Subcutaneous abdominal adipose tissue (tissue), 5 donors: ENCODE data around the gene PAXX.

Source experiments
- H3K27ac ChIP-seq: one replicate; pipeline ENCODE4 v1.7.0; 2013; ENCODE audit warnings: low read depth, mild to moderate bottlenecking, inconsistent platforms, low read length, moderate library complexity
- H3K27me3 ChIP-seq, 5 donors: one replicate each; pipeline ENCODE4 v1.7.0; 2013; ENCODE audit warnings: low read length in 5 of 5, inconsistent platforms in 1 of 5; ENCODE audit not compliant: control insufficient read depth in 5 of 5, insufficient read depth in 4 of 5
- H3K36me3 ChIP-seq, 5 donors: one replicate each; pipeline ENCODE4 v1.7.0; 2013; ENCODE audit warnings: low read length in 5 of 5; ENCODE audit not compliant: control insufficient read depth in 5 of 5, insufficient read depth in 5 of 5
- H3K4me1 ChIP-seq, 5 donors: one replicate each; pipeline ENCODE4 v1.7.0; 2013; ENCODE audit warnings: low read length in 5 of 5, mild to moderate bottlenecking in 3 of 5, moderate library complexity in 1 of 5; ENCODE audit not compliant: control insufficient read depth in 5 of 5, insufficient read depth in 5 of 5
- H3K4me3 ChIP-seq, 5 donors: one replicate each; pipeline ENCODE4 v1.7.0; 2013; ENCODE audit warnings: low read length in 5 of 5, low read depth in 1 of 5
- H3K9ac ChIP-seq, 5 donors: one replicate each; pipeline ENCODE4 v1.7.0; 2013; ENCODE audit warnings: low read length in 5 of 5, mild to moderate bottlenecking in 4 of 5, moderate library complexity in 3 of 5
- H3K9me3 ChIP-seq, 5 donors: one replicate each; pipeline ENCODE4 v1.7.0; 2013; ENCODE audit warnings: low read length in 5 of 5; ENCODE audit not compliant: control insufficient read depth in 5 of 5
- donor health status: healthy.
- donor health status: healthy.
- donor health status: healthy.
- donor health status: healthy.
- donor health status: healthy.

Gene PAXX

GRCh38 chr9:136953771-136954269 is 38.4 kb upstream of the PAXX start:
- peaks cover 0 to 17% (median 11%) of the 10 kb centered on the region in 5 donors for H3K4me1 ChIP-seq
- no peaks in the 10 kb centered on the region for H3K36me3 ChIP-seq
- H3K27me3 ChIP-seq, result peaks cover 0 to 4% (median 0%) of the 10 kb centered on the region in 5 donors
- H3K27ac ChIP-seq, result no peak overlapping the region
- peaks cover 0 to 4% (median 0%) of the 10 kb centered on the region in 5 donors for H3K9me3 ChIP-seq
- no peak overlapping the region for H3K9ac ChIP-seq
- no peak overlapping the region for H3K4me3 ChIP-seq

- peaks cover 0 to 4% (median 0%) of the 10 kb centered on the region in 5 donors for H3K9me3 ChIP-seq
- no peak overlapping the region for H3K4me3 ChIP-seq
- peaks cover 0 to 13% (median 10%) of the 10 kb centered on the region in 5 donors for H3K4me1 ChIP-seq
- H3K27ac ChIP-seq, result no peak overlapping the region
- no peak overlapping the region for H3K9ac ChIP-seq
- peaks cover 0 to 4% (median 0%) of the 10 kb centered on the region in 5 donors for H3K27me3 ChIP-seq
- no peaks in the 10 kb centered on the region for H3K36me3 ChIP-seq
Measured at GRCh38 chr9:136954270-136955083, 37.7 kb upstream of the PAXX start.

GRCh38 chr9:136955202-136955942 is 36.9 kb upstream of the PAXX start:
- H3K4me3 ChIP-seq, result no peak overlapping the region
- H3K36me3 ChIP-seq, result no peaks in the 10 kb centered on the region
- peaks cover 0 to 4% (median 0%) of the 10 kb centered on the region in 5 donors for H3K27me3 ChIP-seq
- H3K27ac ChIP-seq, result no peak overlapping the region
- H3K9ac ChIP-seq, result no peak overlapping the region
- H3K4me1 ChIP-seq, result peaks cover 0 to 4% (median 3%) of the 10 kb centered on the region in 5 donors
- H3K9me3 ChIP-seq, result peaks cover 0 to 4% (median 0%) of the 10 kb centered on the region in 5 donors

GRCh38 chr9:136955943-136956335 is 36.3 kb upstream of the PAXX start:
- Histone ChIP-seq H3K4me3 (no peak overlapping the region), H3K27ac (no peak overlapping the region), H3K4me1 (peaks cover 0 to 2% (median 1%) of the 10 kb centered on the region in 5 donors), H3K9ac (no peak overlapping the region), H3K27me3 (peaks cover 0 to 4% (median 0%) of the 10 kb centered on the region in 5 donors), H3K36me3 (no peaks in the 10 kb centered on the region), H3K9me3 (peaks cover 0 to 4% (median 0%) of the 10 kb centered on the region in 5 donors)

- H3K27me3 ChIP-seq, result peaks cover 0 to 4% (median 0%) of the 10 kb centered on the region in 5 donors
- no peak overlapping the region for H3K9ac ChIP-seq
- peaks cover 2 to 9% (median 7%) of the 10 kb centered on the region in 5 donors for H3K4me1 ChIP-seq
- no peak overlapping the region for H3K4me3 ChIP-seq
- no peaks in the 10 kb centered on the region for H3K36me3 ChIP-seq
- H3K9me3 ChIP-seq, result peaks cover 0 to 4% (median 0%) of the 10 kb centered on the region in 5 donors
- no peak overlapping the region for H3K27ac ChIP-seq
Measured at GRCh38 chr9:136956604-136957003, 35.6 kb upstream of the PAXX start.

- Histone ChIP-seq H3K27me3 (peaks cover 0 to 4% (median 0%) of the 10 kb centered on the region in 5 donors), H3K9me3 (peaks cover 0 to 4% (median 0%) of the 10 kb centered on the region in 5 donors), H3K9ac (no peak overlapping the region), H3K4me1 (peaks cover 2 to 14% (median 9%) of the 10 kb centered on the region in 5 donors), H3K4me3 (no peak overlapping the region), H3K27ac (no peak overlapping the region), H3K36me3 (no peaks in the 10 kb centered on the region)
Measured at GRCh38 chr9:136957461-136957860, 34.8 kb upstream of the PAXX start.

GRCh38 chr9:136957901-136958300 is 34.3 kb upstream of the PAXX start:
- Histone ChIP-seq H3K9me3 (peaks cover 0 to 4% (median 0%) of the 10 kb centered on the region in 5 donors), H3K27ac (no peak overlapping the region), H3K36me3 (no peaks in the 10 kb centered on the region), H3K9ac (no peak overlapping the region), H3K4me1 (peaks cover 2 to 15% (median 9%) of the 10 kb centered on the region in 5 donors), H3K27me3 (peaks cover 0 to 4% (median 0%) of the 10 kb centered on the region in 5 donors), H3K4me3 (no peak overlapping the region)

GRCh38 chr9:136958473-136958872 is 33.7 kb upstream of the PAXX start:
- Histone ChIP-seq H3K36me3 (no peaks in the 10 kb centered on the region), H3K4me3 (no peak overlapping the region), H3K27me3 (peaks cover 0 to 4% (median 0%) of the 10 kb centered on the region in 5 donors), H3K4me1 (peaks cover 2 to 19% (median 9%) of the 10 kb centered on the region in 5 donors), H3K27ac (no peak overlapping the region), H3K9ac (no peak overlapping the region), H3K9me3 (peaks cover 0 to 4% (median 0%) of the 10 kb centered on the region in 5 donors)

- Histone ChIP-seq H3K9me3 (peaks cover 0 to 4% (median 0%) of the 10 kb centered on the region in 5 donors), H3K9ac (no peak overlapping the region), H3K36me3 (no peaks in the 10 kb centered on the region), H3K4me1 (peaks cover 2 to 19% (median 9%) of the 10 kb centered on the region in 5 donors), H3K27ac (no peak overlapping the region), H3K4me3 (no peak overlapping the region), H3K27me3 (peaks cover 0 to 4% (median 0%) of the 10 kb centered on the region in 5 donors)
Measured at GRCh38 chr9:136958898-136959850, 33.0 kb upstream of the PAXX start.
